Stimulated activated naive CD4-positive, alpha-beta T cell treated with Interleukin-2 at 50 U/mL for 16 hours (primary cell): ENCODE measurements around the gene NOG.

Source experiments
- DNase-seq: peaks from one replicate; lab custom pipeline; 2025; lab: John Stamatoyannopoulos, UW

NOG gene

DNA sequence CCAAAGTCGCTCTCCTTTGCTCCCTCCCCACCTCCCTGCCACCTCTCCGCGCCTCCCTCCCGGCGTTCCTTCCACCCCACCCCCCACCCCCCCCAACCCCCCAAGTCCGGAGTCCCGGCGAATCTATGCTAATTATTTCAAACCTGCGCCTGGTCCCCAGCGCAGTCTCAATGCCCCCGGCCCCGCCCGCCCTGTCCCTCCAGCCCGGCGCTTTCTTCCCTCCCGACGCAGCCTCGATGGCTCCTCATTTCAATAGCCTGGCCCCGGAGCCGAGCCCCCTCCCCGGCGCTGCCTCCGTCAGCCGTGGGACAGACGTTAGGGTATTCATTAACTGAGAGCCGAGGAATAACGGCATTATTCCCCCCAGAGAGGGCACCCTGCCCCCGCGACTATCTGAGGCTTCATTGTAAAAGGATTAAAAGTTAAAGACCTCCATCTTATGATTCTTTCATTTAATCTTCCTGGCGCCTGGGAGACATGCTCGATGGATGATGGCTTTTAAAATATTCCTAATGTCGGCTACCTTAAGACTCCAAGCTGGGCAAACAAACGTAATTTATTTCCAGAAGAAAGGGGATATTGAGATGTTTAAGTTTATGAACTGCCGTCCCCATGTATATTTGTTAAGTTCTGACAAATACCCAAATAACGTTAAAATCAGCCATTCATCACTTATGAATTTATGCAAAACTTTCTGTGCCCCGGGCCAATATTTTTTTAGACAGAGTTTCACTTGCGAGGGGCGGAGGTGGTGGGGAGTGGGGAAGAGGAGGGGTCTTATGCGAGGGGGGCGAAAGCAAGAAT, 3.4 kb downstream of the NOG start:
- DNase-seq: no peak

- DNase-seq: no peak
Observed at GRCh38 chr17:56597495-56597990, 4.0 kb downstream of the NOG start.

DNA sequence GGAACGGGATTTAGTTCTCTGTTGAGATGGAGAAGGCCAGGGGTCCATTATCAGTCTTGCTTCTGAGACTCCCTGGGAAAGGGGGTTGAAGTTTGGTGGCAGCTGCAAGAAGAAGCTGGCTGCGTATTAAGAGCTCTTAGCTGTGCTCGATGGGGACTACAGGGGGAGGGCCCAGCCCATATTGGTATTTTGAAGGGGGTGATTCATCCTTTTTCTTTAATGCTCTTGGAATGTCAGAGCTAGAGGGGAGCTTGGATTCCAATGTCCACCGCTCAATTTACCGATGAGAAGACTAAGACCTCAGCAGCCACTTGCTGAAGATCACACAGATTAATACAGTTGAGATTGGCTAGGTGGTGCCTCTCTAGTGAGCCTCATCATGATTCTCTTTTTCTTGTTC, 5.0 kb downstream of the NOG start:
- no peak for DNase-seq

- no peak for DNase-seq
Observed at GRCh38 chr17:56599088-56599487, 5.6 kb downstream of the NOG start.

DNA sequence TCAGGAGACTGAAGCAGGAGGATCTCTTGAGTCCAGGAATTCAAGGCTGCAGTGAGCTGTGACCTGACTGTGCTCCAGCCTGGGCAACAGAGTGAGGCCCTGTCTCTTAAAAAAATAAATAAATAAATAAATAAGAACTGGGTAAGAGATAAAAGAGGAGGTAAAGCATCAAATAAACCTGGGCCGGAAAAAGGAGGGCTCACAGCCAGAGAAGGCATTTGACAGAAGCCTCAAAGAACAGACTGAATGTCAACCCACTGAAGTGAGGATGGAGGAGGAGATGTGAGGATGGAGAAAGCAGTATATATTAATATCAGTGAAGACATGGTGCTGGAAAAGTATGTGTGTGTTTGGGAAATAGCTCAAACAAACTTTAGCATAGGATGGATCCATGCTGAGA, 6.1 kb downstream of the NOG start:
- no peak for DNase-seq

DNA sequence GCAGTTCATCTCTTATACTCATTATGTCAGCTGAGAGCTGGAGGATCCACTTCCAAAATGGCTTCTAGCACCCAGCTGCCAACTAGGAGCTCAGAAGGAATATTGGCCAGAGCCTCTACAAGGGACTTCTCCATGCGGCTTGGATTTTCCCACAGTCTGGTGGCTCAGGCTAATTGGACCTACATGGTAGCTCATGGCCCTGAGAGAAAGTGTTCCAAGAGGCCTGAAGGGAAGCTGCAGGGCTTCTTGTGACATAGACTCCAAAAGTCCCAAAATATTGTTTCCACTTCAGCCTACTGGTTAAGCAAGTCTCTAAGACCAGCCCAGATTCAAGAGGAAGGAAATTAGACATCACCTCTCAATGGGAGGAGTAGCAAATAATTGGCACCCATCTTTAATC, 6.8 kb downstream of the NOG start:
- DNase-seq: no peak

GRCh38 chr17:56601591-56601990, 8.1 kb downstream of the NOG start:
- no peak for DNase-seq

GRCh38 chr17:56602292-56603130, 9.0 kb downstream of the NOG start:
- DNase-seq: no peak

DNA sequence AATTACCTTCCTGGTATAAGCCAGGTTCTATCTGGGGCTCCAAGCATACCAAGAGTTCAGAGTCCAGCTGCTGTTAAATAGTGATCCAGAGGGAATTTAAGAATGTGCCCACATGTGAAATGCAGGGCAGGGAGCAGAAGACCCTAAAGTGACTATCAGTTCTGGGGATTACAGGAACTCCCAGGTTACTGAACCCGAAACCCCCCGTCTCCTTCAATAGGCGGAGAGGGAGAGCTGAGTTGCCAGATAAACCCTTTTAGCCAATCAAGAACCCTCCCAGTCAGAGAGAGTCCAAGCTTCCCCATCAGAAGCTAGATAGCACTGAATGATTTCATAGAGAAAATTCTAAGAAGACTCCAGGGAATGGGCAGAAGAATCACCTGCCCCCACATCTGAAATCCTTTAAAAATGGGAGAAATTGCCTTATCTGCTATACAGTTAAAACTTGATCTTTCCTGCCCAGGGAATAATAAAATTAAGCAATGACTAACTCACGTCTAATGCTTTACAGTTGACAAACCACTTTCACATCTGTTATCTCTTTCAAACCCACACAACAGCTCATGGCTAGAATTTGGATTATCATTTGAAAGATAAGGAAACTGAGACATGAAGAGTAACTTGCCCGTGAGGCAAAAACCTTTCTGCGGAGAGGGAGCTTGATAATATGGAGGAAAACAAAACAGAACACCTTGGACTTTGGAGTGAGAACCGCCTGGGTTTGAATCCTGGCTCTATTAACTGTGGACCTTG, 10.2 kb downstream of the NOG start:
- DNase-seq: no peak

DNA sequence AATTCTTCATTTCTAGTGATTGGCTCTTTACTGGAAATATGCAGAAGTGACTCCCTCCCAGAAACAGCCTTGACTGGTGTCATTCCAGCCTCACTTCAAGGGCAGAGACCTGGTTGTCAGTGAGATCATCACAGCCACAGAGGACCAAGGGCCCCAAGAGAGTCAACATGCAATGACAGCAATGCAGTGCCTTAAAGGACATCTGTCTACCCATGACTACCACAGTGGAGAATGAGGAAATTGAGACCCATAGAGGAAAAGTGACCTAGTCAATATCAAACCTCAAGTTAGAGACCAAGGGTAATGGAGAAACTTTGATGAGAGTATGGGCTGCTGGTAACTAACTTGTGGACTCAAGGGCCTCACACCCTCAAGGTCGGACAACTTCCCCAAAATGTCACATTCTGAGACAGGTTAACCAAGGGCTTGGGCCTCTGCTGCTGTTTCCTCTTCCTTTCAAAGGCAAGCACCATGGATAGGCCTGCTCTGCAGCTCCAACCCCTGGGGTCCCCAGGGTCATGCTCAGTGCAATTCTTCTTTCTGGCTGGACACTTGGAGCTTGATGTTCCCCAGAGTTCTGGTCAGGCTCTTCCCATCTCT, 11.3 kb downstream of the NOG start:
- no peak for DNase-seq

DNA sequence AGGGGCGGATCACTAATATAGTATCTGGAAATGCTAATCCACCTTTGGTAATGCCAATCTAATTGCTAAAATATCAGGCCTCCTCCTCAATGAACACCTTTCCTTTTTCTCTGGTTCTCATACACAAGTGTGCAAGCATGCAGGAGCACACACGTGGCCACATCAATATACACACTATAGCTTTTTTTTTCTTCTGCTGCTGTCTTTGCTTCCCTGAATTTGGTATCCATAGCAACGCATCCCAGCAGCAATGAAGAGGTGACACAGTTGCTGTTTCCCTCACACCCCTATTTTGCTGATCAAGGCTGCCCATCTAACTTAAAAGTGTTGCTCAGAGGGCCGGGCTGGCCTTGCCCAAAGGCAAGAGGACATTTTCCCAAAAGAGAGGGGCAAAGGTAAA, 15.4 kb downstream of the NOG start:
- no peak for DNase-seq

- DNase-seq: no peak
Observed at GRCh38 chr17:56610321-56610720, 16.8 kb downstream of the NOG start.

DNA sequence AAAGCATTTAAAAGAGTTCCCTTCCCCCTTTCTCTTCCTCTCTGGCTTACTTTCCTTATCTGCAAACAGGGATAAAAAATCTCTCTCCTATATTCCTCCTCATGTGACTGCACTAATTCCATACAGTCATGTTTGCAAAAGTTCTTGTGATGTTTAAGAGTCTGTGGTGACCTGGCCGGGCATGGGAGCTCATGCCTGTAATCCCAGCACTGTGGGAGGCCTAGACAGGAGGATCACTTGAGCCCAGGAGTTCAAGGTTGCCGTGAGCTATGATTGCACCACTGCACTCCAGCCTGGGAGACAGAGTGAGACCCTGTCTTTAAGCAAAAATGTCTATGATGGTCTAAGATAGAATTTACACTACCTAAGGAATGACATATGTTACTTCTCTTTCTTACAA, 19.6 kb downstream of the NOG start:
- DNase-seq: no peak

GRCh38 chr17:56614522-56614921, 21.0 kb downstream of the NOG start:
- no peak for DNase-seq

DNA sequence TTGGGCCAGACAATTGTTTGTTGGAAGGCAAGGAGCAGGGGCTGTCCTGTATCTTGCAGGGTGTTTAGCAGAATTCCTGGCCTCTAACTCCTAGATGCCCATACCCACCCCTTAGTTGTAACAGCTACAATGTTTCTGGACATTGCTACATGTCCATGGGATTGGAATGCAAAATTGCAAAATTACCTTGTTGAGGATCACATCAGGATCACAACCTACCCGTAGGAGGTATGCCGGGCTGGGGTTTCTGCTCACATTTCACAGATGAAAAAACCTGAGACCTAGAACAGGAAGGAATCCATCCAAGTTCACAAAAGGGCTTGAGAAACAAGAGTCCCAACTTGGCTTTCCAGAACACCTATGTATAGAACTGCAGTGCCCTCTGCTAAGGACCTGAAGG, 22.7 kb downstream of the NOG start:
- DNase-seq: no peak

- no peak for DNase-seq
Observed at GRCh38 chr17:56623383-56623782, 29.9 kb downstream of the NOG start.

DNA sequence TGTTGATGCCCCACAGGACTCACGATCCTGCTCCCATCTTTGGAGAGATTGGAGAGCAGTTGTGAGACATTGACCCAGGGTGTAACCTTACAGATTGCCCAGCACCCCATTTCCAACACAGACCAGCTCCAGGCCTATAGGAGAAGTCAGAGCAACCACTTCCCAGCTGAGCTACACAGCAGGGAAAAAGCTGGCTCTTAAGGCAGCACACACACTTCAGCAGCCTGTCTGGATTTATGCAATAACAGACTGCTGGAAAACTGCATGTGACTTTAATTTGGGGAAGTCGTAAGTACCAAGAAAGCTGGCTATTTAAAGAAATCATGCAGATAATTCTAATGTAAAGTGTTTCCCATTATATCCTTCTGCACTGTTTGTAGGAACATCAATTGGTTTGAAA, 30.8 kb downstream of the NOG start:
- no peak for DNase-seq

GRCh38 chr17:56624912-56625311, 31.4 kb downstream of the NOG start:
- DNase-seq: no peak

- DNase-seq: no peak
Observed at GRCh38 chr17:56629531-56630075, 36.1 kb downstream of the NOG start.

DNA sequence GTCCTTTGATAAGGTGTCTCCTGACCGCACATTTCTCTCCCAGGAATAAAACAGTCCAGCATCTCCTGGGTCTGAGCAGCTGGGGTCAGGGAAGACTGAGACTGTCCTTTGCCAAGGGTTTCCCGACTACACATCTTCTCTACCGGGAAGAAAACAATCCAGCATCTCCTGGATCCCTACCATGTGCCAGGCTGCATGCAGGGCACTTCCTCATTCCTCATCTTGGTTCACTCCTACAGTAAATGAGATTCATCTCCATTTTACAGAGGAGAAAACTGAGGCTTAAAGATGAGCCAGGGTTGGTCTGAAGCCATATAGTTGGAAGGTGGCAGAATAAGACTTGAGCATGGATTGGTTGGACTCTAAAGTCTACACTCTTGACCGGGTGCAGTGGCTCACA, 36.7 kb downstream of the NOG start:
- no peak for DNase-seq

DNA sequence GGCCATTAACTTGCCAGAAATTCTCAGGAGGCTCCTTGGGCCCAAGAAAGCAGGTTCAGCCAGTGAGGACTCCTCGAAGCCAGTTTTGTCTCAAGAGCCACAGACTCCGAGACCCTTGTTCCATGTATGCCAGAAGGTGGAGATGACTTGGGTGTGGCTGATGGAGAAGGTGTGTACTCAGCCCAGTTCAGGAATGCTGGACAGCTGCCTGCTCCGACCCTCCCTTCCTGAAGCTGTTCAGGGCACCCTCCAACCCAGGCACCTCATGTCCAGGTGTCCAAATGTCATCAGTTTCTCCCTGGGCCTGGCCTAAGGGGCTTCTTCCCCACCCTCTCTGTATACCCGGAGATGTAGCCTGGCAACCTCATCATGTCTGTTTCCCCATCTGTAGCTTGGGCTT, 40.2 kb downstream of the NOG start:
- no peak for DNase-seq

- no peak for DNase-seq
Observed at GRCh38 chr17:56635641-56636040, 42.1 kb downstream of the NOG start.
